Osteoblast (primary cell): ENCODE data around the gene SLC2A8. TPM values are rescaled to one million over a fixed set of nuclear protein-coding genes. Genes with fewer than 3 reads are reported as not detected.

Source experiments
- DNase-seq: peaks from one replicate; pipeline ENCODE4 v3.0.0; 2011; ENCODE audit warnings: low spot score, mixed read lengths; ENCODE audit not compliant: insufficient read length; ENCODE audit errors: missing footprints
- H2AFZ ChIP-seq: 2 replicates; pipeline ENCODE4 v1.6.0; 2011; ENCODE audit warnings: mild to moderate bottlenecking, low read length
- H3K27ac ChIP-seq: 2 replicates; pipeline ENCODE4 v1.5.1; 2011; ENCODE audit warnings: mild to moderate bottlenecking, low read depth, low read length, moderate library complexity
- H3K27me3 ChIP-seq: 2 replicates; pipeline ENCODE4 v1.6.0; 2012; ENCODE audit warnings: mild to moderate bottlenecking, control low read depth, inconsistent platforms, low read length, moderate library complexity; ENCODE audit not compliant: insufficient read depth
- H3K36me3 ChIP-seq: 2 replicates; pipeline ENCODE4 v1.5.1; 2011; ENCODE audit warnings: mild to moderate bottlenecking, low read length, control low read depth, moderate library complexity; ENCODE audit not compliant: insufficient read depth
- H3K4me1 ChIP-seq: 2 replicates; pipeline ENCODE4 v1.5.1; 2011; ENCODE audit warnings: mild to moderate bottlenecking, low read length, control low read depth, moderate library complexity; ENCODE audit not compliant: insufficient read depth
- H3K4me2 ChIP-seq: 2 replicates; pipeline ENCODE4 v1.6.0; 2011; ENCODE audit warnings: mild to moderate bottlenecking, low read length; ENCODE audit not compliant: insufficient read depth
- H3K4me3 ChIP-seq: fragments of 200-600 bp; sonication (generic); 3 replicates; pipeline ENCODE4 v1.5.1; 2012; ENCODE audit warnings: mild to moderate bottlenecking, low read length, inconsistent platforms; ENCODE audit not compliant: insufficient read depth
- H3K79me2 ChIP-seq: 2 replicates; pipeline ENCODE4 v1.6.0; 2012; ENCODE audit warnings: mild to moderate bottlenecking, low read length, control low read depth, inconsistent platforms; ENCODE audit not compliant: insufficient read depth
- H3K9me3 ChIP-seq: 2 replicates; pipeline ENCODE4 v1.5.1; 2011; ENCODE audit warnings: low read depth, low read length, control low read depth
- H4K20me1 ChIP-seq: 2 replicates; pipeline ENCODE4 v1.6.0; 2012; ENCODE audit warnings: mild to moderate bottlenecking, low read length, control low read depth; ENCODE audit not compliant: insufficient read depth
- total RNA-seq: library from RNA; depleted of rRNA; stranded (reverse); fragments of >200 nt; gene quantifications from 2 replicates; pipeline ENCODE4 v1.2.3, GENCODE V29; 2012
- TF ChIP-seq, protein P1 (sequence below): IDR thresholded peaks from 2 replicates; pipeline ENCODE4 v1.5.1; 2011; ENCODE audit warnings: mild to moderate bottlenecking, low read depth, low read length, moderate library complexity; ENCODE audit errors: extremely low read depth

The SLC2A8 gene
- total RNA-seq, 1 donor: 5.4 TPM

DNA sequence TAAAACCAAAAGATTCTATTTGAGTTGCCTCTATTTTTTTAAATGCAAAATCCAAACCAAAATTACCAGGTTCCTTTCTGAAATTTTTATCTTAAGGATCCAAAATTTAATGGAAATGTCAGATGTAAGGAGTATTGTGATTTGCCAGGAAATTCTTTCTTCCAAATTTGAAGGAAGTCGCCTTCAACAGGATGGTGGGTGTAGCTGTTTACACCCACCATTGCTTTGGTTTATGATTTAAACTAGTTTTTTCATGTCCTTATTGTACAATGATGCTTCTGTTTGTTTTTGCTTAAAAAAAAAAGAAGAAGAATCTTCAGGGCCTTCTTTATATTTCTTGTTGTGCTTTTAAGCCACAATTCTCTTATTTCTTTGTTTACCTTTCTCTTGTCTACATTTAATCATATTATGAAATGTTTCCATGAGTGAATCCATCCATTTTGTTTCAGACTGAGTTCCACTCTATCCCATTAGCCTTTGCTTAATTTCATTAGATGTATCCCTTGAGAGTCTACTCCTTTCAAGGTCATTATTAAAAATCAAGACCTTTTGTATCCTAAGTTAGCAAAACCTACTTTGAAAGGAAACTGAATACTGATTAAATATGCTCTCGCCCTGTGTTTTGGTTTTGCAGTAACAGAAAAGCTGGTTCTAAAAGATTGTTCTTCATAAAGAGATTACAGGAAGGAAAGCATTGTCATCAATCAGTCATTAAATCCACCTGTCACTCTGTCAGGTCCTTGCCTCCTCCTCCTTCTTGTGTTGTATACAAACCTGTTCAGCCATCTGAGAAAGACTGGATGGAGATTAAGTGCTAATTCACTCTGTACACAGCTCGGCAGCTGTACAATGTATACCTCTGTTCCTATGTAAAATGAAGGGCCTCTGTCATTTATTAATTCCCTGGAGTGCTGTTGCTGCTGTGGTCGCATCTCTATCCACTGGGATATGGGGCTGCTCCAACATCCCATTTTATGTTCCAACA, 45.5 kb upstream of the SLC2A8 start:
- Histone ChIP-seq H3K79me2 (no peaks in the 10 kb centered on the region), H3K4me2 (no peak overlapping the region), H2AFZ (no peak overlapping the region), H3K36me3 (no peaks in the 10 kb centered on the region), H4K20me1 (no peaks in the 10 kb centered on the region), H3K27me3 (peaks cover 3% of the 10 kb centered on the region), H3K9me3 (no peaks in the 10 kb centered on the region), H3K4me3 (no peak overlapping the region), H3K4me1 (no peaks in the 10 kb centered on the region), H3K27ac (no peak overlapping the region)
- no peak for DNase-seq
- TF ChIP-seq, protein P1, sequence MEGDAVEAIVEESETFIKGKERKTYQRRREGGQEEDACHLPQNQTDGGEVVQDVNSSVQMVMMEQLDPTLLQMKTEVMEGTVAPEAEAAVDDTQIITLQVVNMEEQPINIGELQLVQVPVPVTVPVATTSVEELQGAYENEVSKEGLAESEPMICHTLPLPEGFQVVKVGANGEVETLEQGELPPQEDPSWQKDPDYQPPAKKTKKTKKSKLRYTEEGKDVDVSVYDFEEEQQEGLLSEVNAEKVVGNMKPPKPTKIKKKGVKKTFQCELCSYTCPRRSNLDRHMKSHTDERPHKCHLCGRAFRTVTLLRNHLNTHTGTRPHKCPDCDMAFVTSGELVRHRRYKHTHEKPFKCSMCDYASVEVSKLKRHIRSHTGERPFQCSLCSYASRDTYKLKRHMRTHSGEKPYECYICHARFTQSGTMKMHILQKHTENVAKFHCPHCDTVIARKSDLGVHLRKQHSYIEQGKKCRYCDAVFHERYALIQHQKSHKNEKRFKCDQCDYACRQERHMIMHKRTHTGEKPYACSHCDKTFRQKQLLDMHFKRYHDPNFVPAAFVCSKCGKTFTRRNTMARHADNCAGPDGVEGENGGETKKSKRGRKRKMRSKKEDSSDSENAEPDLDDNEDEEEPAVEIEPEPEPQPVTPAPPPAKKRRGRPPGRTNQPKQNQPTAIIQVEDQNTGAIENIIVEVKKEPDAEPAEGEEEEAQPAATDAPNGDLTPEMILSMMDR: no peak

DNA sequence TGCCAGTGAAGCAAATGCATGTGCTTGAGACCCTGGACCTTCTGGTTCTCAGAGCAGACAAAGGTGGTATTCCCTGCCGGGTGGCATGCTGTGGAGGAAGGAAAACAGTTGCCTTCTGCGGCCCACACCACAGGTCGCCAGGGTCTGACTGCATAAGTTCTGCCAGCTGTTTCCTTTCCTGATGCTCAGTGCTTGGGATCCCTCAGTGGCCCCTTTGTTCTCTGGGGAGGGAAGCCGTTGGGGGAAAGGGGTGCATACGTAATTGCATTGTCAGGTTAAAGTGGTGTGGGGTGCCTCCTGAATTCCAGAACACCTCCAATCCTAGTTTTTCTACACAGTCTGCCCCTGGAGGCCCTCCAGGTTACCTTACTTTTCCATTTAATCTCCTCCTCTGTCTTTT, 43.1 kb upstream of the SLC2A8 start:
- H3K36me3 ChIP-seq: no peaks in the 10 kb centered on the region
- no peaks in the 10 kb centered on the region for H3K4me1 ChIP-seq
- TF ChIP-seq, protein P1: no peak
- H4K20me1 ChIP-seq: no peaks in the 10 kb centered on the region
- H3K9me3 ChIP-seq: no peaks in the 10 kb centered on the region
- H3K27me3 ChIP-seq: peaks cover 3% of the 10 kb centered on the region
- DNase-seq: no peak
- no peak overlapping the region for H3K4me3 ChIP-seq
- H3K27ac ChIP-seq: no peak overlapping the region
- H3K4me2 ChIP-seq: no peak overlapping the region
- no peaks in the 10 kb centered on the region for H3K79me2 ChIP-seq
- no peak overlapping the region for H2AFZ ChIP-seq

DNA sequence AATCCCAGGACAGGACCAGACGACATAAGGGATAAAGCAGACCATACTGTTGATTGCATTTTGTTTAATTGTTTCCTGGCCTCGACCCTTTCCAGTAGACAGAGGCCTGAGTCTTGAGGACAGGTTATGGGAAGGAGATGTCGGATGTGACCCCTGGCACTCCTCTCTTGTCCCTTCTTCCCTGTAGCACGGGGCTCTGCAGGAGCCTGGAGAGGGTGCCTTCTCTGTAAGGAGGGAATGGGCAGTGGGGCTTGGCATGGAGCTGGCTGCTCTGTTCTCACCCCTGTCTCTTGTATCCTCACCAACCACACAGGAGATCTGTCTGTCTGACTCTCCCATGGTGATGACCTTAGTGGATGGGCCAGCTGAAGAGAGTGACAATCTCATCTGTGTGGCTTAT, 40.1 kb upstream of the SLC2A8 start:
- H3K9me3 ChIP-seq: no peaks in the 10 kb centered on the region
- no peak overlapping the region for H3K4me3 ChIP-seq
- DNase-seq: no peak
- no peaks in the 10 kb centered on the region for H3K79me2 ChIP-seq
- H3K27me3 ChIP-seq: peaks cover 3% of the 10 kb centered on the region
- TF ChIP-seq, protein P1: no peak
- no peak overlapping the region for H2AFZ ChIP-seq
- no peaks in the 10 kb centered on the region for H3K36me3 ChIP-seq
- no peaks in the 10 kb centered on the region for H4K20me1 ChIP-seq
- no peaks in the 10 kb centered on the region for H3K4me1 ChIP-seq
- no peak overlapping the region for H3K4me2 ChIP-seq
- H3K27ac ChIP-seq: no peak overlapping the region

DNA sequence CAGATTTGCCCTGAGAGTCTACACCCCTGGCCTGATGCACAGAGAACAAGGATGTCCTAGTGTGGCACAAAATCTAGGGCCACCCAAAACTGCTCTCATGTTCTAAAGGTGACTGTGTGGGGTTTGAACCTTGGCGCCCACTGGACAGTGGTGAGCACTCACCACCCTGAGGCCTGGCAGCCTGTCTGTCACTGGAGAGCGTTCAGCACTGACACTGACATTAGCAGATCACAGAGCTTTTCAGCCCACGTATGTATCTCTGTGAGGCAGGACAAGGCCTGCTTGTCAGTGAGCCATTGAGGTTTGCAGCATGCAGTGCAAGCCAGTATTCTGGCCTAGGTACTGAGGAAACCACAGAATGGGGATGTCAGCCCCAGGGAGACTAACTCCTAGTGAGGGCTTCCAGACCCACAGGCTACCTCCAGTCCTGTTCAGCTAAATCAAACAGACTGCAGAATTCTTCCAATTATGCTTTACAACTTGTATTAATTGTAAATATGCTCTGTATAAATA, 38.9 kb upstream of the SLC2A8 start:
- H3K27ac ChIP-seq: no peak overlapping the region
- H3K27me3 ChIP-seq: no peaks in the 10 kb centered on the region
- no peaks in the 10 kb centered on the region for H3K79me2 ChIP-seq
- H3K9me3 ChIP-seq: no peaks in the 10 kb centered on the region
- H4K20me1 ChIP-seq: no peaks in the 10 kb centered on the region
- TF ChIP-seq, protein P1: no peak
- H3K4me3 ChIP-seq: no peak overlapping the region
- H3K4me1 ChIP-seq: no peaks in the 10 kb centered on the region
- no peaks in the 10 kb centered on the region for H3K36me3 ChIP-seq
- DNase-seq: no peak
- H3K4me2 ChIP-seq: no peak overlapping the region
- no peak overlapping the region for H2AFZ ChIP-seq
